SH-SY5Y (cell line): Measurements from ENCODE around the gene MAGI2.

ENCODE experiments used
- GATA2 ChIP-seq: IDR thresholded peaks from 2 replicates; pipeline ENCODE4 v1.6.1; 2011; ENCODE audit warnings: mild to moderate bottlenecking, low read depth, low read length
- GATA3 ChIP-seq: IDR thresholded peaks from 2 replicates; pipeline ENCODE4 v1.6.1; 2011; ENCODE audit warnings: low read depth, mild to moderate bottlenecking, low read length, moderate library complexity

GRCh38 chr7:79352323-79352722 is 101.1 kb downstream of the MAGI2 start:
- no peak for TF ChIP-seq GATA3
- no peak for TF ChIP-seq GATA2
